Choroid plexus epithelial cell (primary cell): ENCODE measurements around the gene PNRC2.

Experiments used
- DNase-seq: peaks from one replicate; pipeline ENCODE4 v3.0.0-alpha.2; 2010; ENCODE audit warnings: low read depth
- H3K4me3 ChIP-seq: 2 replicates; pipeline ENCODE4 v1.5.1; 2011; ENCODE audit warnings: low read depth, mild to moderate bottlenecking, control low read depth, low read length, moderate library complexity
- CTCF ChIP-seq: conservative IDR thresholded peaks from 2 replicates; pipeline ENCODE4 v1.5.1; 2011; ENCODE audit warnings: low read depth, mild to moderate bottlenecking, control low read depth, inconsistent platforms, low read length, moderate library complexity

PNRC2 gene

GRCh38 chr1:23915466-23915865 is 44.2 kb upstream of the PNRC2 start:
- H3K4me3 ChIP-seq, result no peak overlapping the region
- DNase-seq, result no peak

GRCh38 chr1:23916209-23917131 is 43.2 kb upstream of the PNRC2 start:
- peak; percentile 84 for TF ChIP-seq CTCF

More at GRCh38 chr1:23915466-23915865, 44.2 kb upstream of the PNRC2 start:
- TF ChIP-seq CTCF, result no peak

GRCh38 chr1:23922321-23922943 is 37.2 kb upstream of the PNRC2 start:
- no peak for TF ChIP-seq CTCF

More at GRCh38 chr1:23916209-23917131, 43.2 kb upstream of the PNRC2 start:
- DNase-seq, result peak; percentile 83
- no peak overlapping the region for H3K4me3 ChIP-seq

GRCh38 chr1:23923592-23924499 is 35.8 kb upstream of the PNRC2 start:
- H3K4me3 ChIP-seq, result no peak overlapping the region
- TF ChIP-seq CTCF, result no peak
- no peak for DNase-seq

More at GRCh38 chr1:23922321-23922943, 37.2 kb upstream of the PNRC2 start:
- H3K4me3 ChIP-seq, result no peak overlapping the region
- DNase-seq, result no peak

- TF ChIP-seq CTCF, result no peak
- no peak for DNase-seq
- H3K4me3 ChIP-seq, result no peak overlapping the region
Measured at GRCh38 chr1:23924601-23925000, 35.0 kb upstream of the PNRC2 start.

- H3K4me3 ChIP-seq, result no peak overlapping the region
- TF ChIP-seq CTCF, result no peak
- no peak for DNase-seq
Measured at GRCh38 chr1:23925279-23925678, 34.3 kb upstream of the PNRC2 start.
